Body of pancreas (tissue), 4 donors: Measurements from ENCODE around the gene TMEM50B.

Experiments
- CTCF ChIP-seq, 7 experiments: fragments of 450-650 bp in 4 of 7; fragments of 200-600 bp in 3 of 7; sonication (generic) in 3 of 7; IDR thresholded peaks; one replicate each; pipeline ENCODE4 v1.5.1; 2016 to 2019; ENCODE audit warnings: antibody characterized with exemption in 7 of 7
- POLR2A ChIP-seq, 3 donors: fragments of 450-650 bp; IDR thresholded peaks; one replicate each; pipeline ENCODE4 v1.6.1; 2016; ENCODE audit warnings: antibody characterized with exemption in 3 of 3, mild to moderate bottlenecking in 2 of 3

- TF ChIP-seq POLR2A (IDR thresholded peaks at IDR 0.05) (no peak), CTCF (IDR thresholded peaks at IDR 0.05) (no peak)
Observed at GRCh38 chr21:33432496-33432895, 47.3 kb downstream of the TMEM50B start.
